ENCODE results near the gene NUDT9.
"Not testable (repeated sequence)": the region's sequence is repeated elsewhere in the genome, so short reads cannot be mapped to it uniquely, and the experiment has no call there.

The NUDT9 gene

GRCh38 chr4:87422104-87423052 lies at the start of gene NUDT9:
Gene NUDT9, plus strand, starts transcription at chr4:87422573. Its CDS starts 333 bp downstream, at chr4:87422906.
- DNase-seq (ENCODE audit: low read depth, low spot score): peak; percentile 85

- DNase-seq (ENCODE audit: low read depth, low spot score): peak; percentile 50
These were observed 46.6 kb upstream of the NUDT9 start for GRCh38 chr4:87375719-87376291.

GRCh38 chr4:87377816-87378215 lies 44.6 kb upstream of the NUDT9 start:
- DNase-seq (ENCODE audit: low read depth, low spot score): no peak

- no peak for DNase-seq (ENCODE audit: low read depth, low spot score)
These were observed 40.3 kb upstream of the NUDT9 start for GRCh38 chr4:87382116-87382515.

GRCh38 chr4:87382931-87383330 lies 39.4 kb upstream of the NUDT9 start:
- DNase-seq (ENCODE audit: low read depth, low spot score): no peak

GRCh38 chr4:87384466-87385132 lies 37.8 kb upstream of the NUDT9 start:
- not testable (repeated sequence) for DNase-seq (ENCODE audit: low read depth, low spot score)

- no peak for DNase-seq (ENCODE audit: low read depth, low spot score)
These were observed 35.1 kb upstream of the NUDT9 start for GRCh38 chr4:87387237-87387636.

- DNase-seq (ENCODE audit: low read depth, low spot score): no peak
These were observed 33.5 kb upstream of the NUDT9 start for GRCh38 chr4:87388901-87389300.

GRCh38 chr4:87390055-87390454 lies 32.3 kb upstream of the NUDT9 start:
- DNase-seq (ENCODE audit: low read depth, low spot score): not testable (repeated sequence)

- DNase-seq (ENCODE audit: low read depth, low spot score): no peak
These were observed 31.9 kb upstream of the NUDT9 start for GRCh38 chr4:87390551-87390890.

- peak; percentile 62 for DNase-seq (ENCODE audit: low read depth, low spot score)
These were observed 31.3 kb upstream of the NUDT9 start, which contains the start of gene HSD17B11 for GRCh38 chr4:87390891-87391575. Gene HSD17B11, minus strand, starts transcription at chr4:87391188. Its CDS starts 118 bp downstream, at chr4:87391070.

- no peak for DNase-seq (ENCODE audit: low read depth, low spot score)
These were observed 30.8 kb upstream of the NUDT9 start for GRCh38 chr4:87391576-87392054.

- no peak for DNase-seq (ENCODE audit: low read depth, low spot score)
These were observed 30.2 kb upstream of the NUDT9 start for GRCh38 chr4:87392183-87392582.

GRCh38 chr4:87395073-87395472 lies 27.3 kb upstream of the NUDT9 start:
- DNase-seq (ENCODE audit: low read depth, low spot score): not testable (repeated sequence)

- DNase-seq (ENCODE audit: low read depth, low spot score): not testable (repeated sequence)
These were observed 26.5 kb upstream of the NUDT9 start for GRCh38 chr4:87395851-87396250.

GRCh38 chr4:87399148-87399547 lies 23.2 kb upstream of the NUDT9 start:
- DNase-seq (ENCODE audit: low read depth, low spot score): no peak

- DNase-seq (ENCODE audit: low read depth, low spot score): no peak
These were observed 22.4 kb upstream of the NUDT9 start for GRCh38 chr4:87399954-87400353.

GRCh38 chr4:87403732-87404131 lies 18.6 kb upstream of the NUDT9 start:
- DNase-seq (ENCODE audit: low read depth, low spot score): not testable (repeated sequence)

- no peak for DNase-seq (ENCODE audit: low read depth, low spot score)
These were observed 17.1 kb upstream of the NUDT9 start for GRCh38 chr4:87405211-87405820.

- DNase-seq (ENCODE audit: low read depth, low spot score): no peak
These were observed 15.9 kb upstream of the NUDT9 start for GRCh38 chr4:87406462-87406861.

- DNase-seq (ENCODE audit: low read depth, low spot score): not testable (repeated sequence)
These were observed 15.5 kb upstream of the NUDT9 start for GRCh38 chr4:87406902-87407301.

All from smooth muscle cell of the brain vasculature (primary cell).